B cell (primary cell): ENCODE data around the gene NEURL2. TPM values are rescaled to one million over a fixed set of nuclear protein-coding genes. Genes with fewer than 3 reads are reported as not detected.

ENCODE experiments used
- ATAC-seq: fragments of 200-7000 bp; cut with Tn5 transposase; one replicate; pipeline ENCODE4 v1.10.0; 2021; ENCODE audit warnings: low read depth, mild to moderate bottlenecking, moderate number of reproducible peaks, moderate library complexity
- CTCF ChIA-PET: fragments of 350-600 bp; sonication (Branson Sonifier 250); formaldehyde crosslinking; loops from one replicate; lab custom pipeline; 2021; ENCODE audit warnings: antibody characterized with exemption, inconsistent platforms; lab: Charles Lee
- POLR2A ChIA-PET: fragments of 350-600 bp; sonication (Branson Sonifier 250); formaldehyde crosslinking; loops from one replicate; lab custom pipeline; 2021; ENCODE audit warnings: antibody characterized with exemption; lab: Charles Lee
- DNase-seq: peaks from one replicate; pipeline ENCODE4 v3.0.0; 2013
- H2AFZ ChIP-seq: 2 replicates; pipeline ENCODE4 v1.6.1; 2012; ENCODE audit warnings: mild to moderate bottlenecking, low read depth, low read length; ENCODE audit not compliant: insufficient read depth, poor library complexity, severe bottlenecking
- H3K27ac ChIP-seq, 2 donors: 1 replicate in 1 of 2; 2 replicates in 1 of 2; pipeline ENCODE4 v1.5.1; 2012 to 2013; ENCODE audit warnings: low read length in 2 of 2, mild to moderate bottlenecking in 2 of 2, moderate library complexity in 1 of 2
- H3K27me3 ChIP-seq, 4 experiments: fragments of 200-600 bp in 1 of 4; sonication (generic) in 1 of 4; replicated peaks in 1 of 4; 1 replicate in 2 of 4; 2 replicates in 2 of 4; pipeline versions ENCODE4 v1.6.1 to v1.7.0; 2013 to 2016; ENCODE audit warnings: low read length in 3 of 4, mild to moderate bottlenecking in 2 of 4, mixed read lengths in 1 of 4, moderate library complexity in 1 of 4; ENCODE audit not compliant: insufficient read depth in 4 of 4, control insufficient read depth in 3 of 4; ENCODE audit errors: control extremely low read depth in 1 of 4
- H3K36me3 ChIP-seq, 2 experiments: replicated peaks in 1 of 2; 1 replicate in 1 of 2; 2 replicates in 1 of 2; pipeline versions ENCODE4 v1.6.1 to v1.7.1; 2013; ENCODE audit warnings: low read length in 1 of 2; ENCODE audit not compliant: insufficient read depth in 2 of 2, control insufficient read depth in 1 of 2; ENCODE audit errors: control extremely low read depth in 1 of 2, extremely low read depth in 1 of 2
- H3K4me1 ChIP-seq, 2 donors: fragments of 200-600 bp in 1 of 2; sonication (generic) in 1 of 2; 1 replicate in 1 of 2; 2 replicates in 1 of 2; pipeline versions ENCODE4 v1.5.1 to v1.6.1; 2013 to 2017; ENCODE audit warnings: low read length in 2 of 2; ENCODE audit not compliant: control insufficient read depth in 2 of 2, insufficient read depth in 2 of 2
- H3K4me2 ChIP-seq: replicated peaks from 2 replicates; pipeline ENCODE3; 2012; ENCODE audit warnings: mild to moderate bottlenecking, low read depth, low read length; ENCODE audit not compliant: poor library complexity, severe bottlenecking
- H3K4me3 ChIP-seq, 5 experiments: fragments of 200-600 bp in 1 of 5; sonication (generic) in 1 of 5; 1 replicate in 3 of 5; 2 replicates in 2 of 5; pipeline versions ENCODE4 v1.5.1 to v1.7.0; 2011 to 2016; ENCODE audit warnings: low read length in 4 of 5, mild to moderate bottlenecking in 4 of 5, low read depth in 2 of 5, control low read depth in 1 of 5, moderate library complexity in 1 of 5; ENCODE audit not compliant: insufficient read depth in 1 of 5; ENCODE audit errors: control extremely low read depth in 1 of 5, extremely low read depth in 1 of 5
- H3K79me2 ChIP-seq: fragments of 200-600 bp; sonication (generic); one replicate; pipeline ENCODE4 v1.6.0; 2016; ENCODE audit warnings: low read length; ENCODE audit not compliant: control insufficient read depth, insufficient read depth
- H3K9ac ChIP-seq: fragments of 200-600 bp; sonication (generic); 2 replicates; pipeline ENCODE4 v1.6.1; 2017; ENCODE audit warnings: mild to moderate bottlenecking, low read length, moderate library complexity
- H3K9me3 ChIP-seq, 3 donors: one replicate each; pipeline versions ENCODE4 v1.6.1 to v1.7.1; 2013; ENCODE audit warnings: low read length in 2 of 3; ENCODE audit not compliant: control insufficient read depth in 2 of 3, insufficient read depth in 1 of 3; ENCODE audit errors: control extremely low read depth in 1 of 3
- H4K20me1 ChIP-seq: 2 replicates; pipeline ENCODE4 v1.6.0; 2012; ENCODE audit warnings: mild to moderate bottlenecking, low read length; ENCODE audit not compliant: insufficient read depth, control insufficient read depth, poor library complexity, severe bottlenecking
- H3K27ac Mint-ChIP-seq: one replicate; pipeline ENCODE4 v1.8.0; 2021; ENCODE audit warnings: mixed read lengths
- H3K27me3 Mint-ChIP-seq: one replicate; pipeline ENCODE4 v1.8.0; 2021; ENCODE audit warnings: mixed read lengths
- H3K4me1 Mint-ChIP-seq: one replicate; pipeline ENCODE4 v1.8.0; 2021; ENCODE audit warnings: mixed read lengths
- H3K4me3 Mint-ChIP-seq: one replicate; pipeline ENCODE4 v1.8.0; 2021; ENCODE audit warnings: mixed read lengths
- H3K9me3 Mint-ChIP-seq: one replicate; pipeline ENCODE4 v1.8.0; 2022; ENCODE audit warnings: mixed read lengths; ENCODE audit not compliant: insufficient read depth
- EZH2 ChIP-seq: IDR thresholded peaks from 2 replicates; pipeline ENCODE4 v1.6.1; 2012; ENCODE audit warnings: borderline replicate concordance, low read depth, mild to moderate bottlenecking, moderate library complexity, low read length; ENCODE audit not compliant: insufficient read depth, poor library complexity, severe bottlenecking
- WGBS: methylation state at CpG from one replicate; pipeline ENCODE4 v1.1.5; 2013; ENCODE audit warnings: missing lambda C conversion rate; ENCODE audit not compliant: insufficient coverage; 5-methylcytosine and 5-hydroxymethylcytosine counted together
- intact Hi-C: fragments of 100-400 bp; cut with micrococcal nuclease; formaldehyde crosslinking; loops from one replicate; pipeline ENCODE4 v1.10.0; 2022
- polyA plus RNA-seq: library from polyadenylated mRNA; depleted of rRNA; stranded (reverse); fragments of >200 nt; gene quantifications from 2 replicates; pipeline ENCODE4 v1.2.3, GENCODE V29; 2012
- total RNA-seq, 2 donors: library from RNA; stranded (reverse); fragments of 120-200 nt in 1 of 2; gene quantifications; 1 replicate in 1 of 2; 2 replicates in 1 of 2; pipeline versions ENCODE4 v1.2.3 to v1.2.4, GENCODE V29; 2013 to 2022
- TF ChIP-seq, protein P1 (sequence below): fragments of 200-600 bp; IDR thresholded peaks from one replicate; pipeline ENCODE4 v1.8.0; 2022; ENCODE audit warnings: antibody characterized with exemption, mild to moderate bottlenecking

Gene NEURL2
- total and polyA plus RNA-seq, 2 donors (not counting 1 experiment from before 2014, with no cell fraction given): 3.3 to 5.4 TPM

GRCh38 chr20:45851501-45851900, 39.5 kb downstream of the NEURL2 start:
- CTCF ChIA-PET: interaction anchor here (1.0 to 1.7 kb wide), 2 partner anchors 9 to 27 kb away, joined by 3 to 4 read pairs; no protein-coding TSS in a partner anchor
- Histone ChIP-seq H3K9ac (no peak overlapping the region), H3K4me1 (peaks cover 9 to 16% of the 10 kb centered on the region in 2 donors), H3K27ac (no peak overlapping the region), H4K20me1 (no peaks in the 10 kb centered on the region), H3K79me2 (peaks cover 44% of the 10 kb centered on the region), H3K4me2 (no peak overlapping the region), H3K36me3 (peaks cover 0 to 52% of the 10 kb centered on the region in 2 experiments), H3K4me3 (no peak overlapping the region), H3K9me3 (no peaks in the 10 kb centered on the region), H2AFZ (no peak overlapping the region), H3K27me3 (no peaks in the 10 kb centered on the region)
- POLR2A ChIA-PET: no interaction called here
- Mint-ChIP-seq H3K4me3 (no peak overlapping the region), H3K9me3 (no peaks in the 10 kb centered on the region), H3K4me1 (peaks cover 14% of the 10 kb centered on the region), H3K27me3 (no peaks in the 10 kb centered on the region), H3K27ac (no peak overlapping the region)
- no peak for ATAC-seq
- intact Hi-C loops: no loop called here
- no peak for DNase-seq
- TF ChIP-seq, protein P1, sequence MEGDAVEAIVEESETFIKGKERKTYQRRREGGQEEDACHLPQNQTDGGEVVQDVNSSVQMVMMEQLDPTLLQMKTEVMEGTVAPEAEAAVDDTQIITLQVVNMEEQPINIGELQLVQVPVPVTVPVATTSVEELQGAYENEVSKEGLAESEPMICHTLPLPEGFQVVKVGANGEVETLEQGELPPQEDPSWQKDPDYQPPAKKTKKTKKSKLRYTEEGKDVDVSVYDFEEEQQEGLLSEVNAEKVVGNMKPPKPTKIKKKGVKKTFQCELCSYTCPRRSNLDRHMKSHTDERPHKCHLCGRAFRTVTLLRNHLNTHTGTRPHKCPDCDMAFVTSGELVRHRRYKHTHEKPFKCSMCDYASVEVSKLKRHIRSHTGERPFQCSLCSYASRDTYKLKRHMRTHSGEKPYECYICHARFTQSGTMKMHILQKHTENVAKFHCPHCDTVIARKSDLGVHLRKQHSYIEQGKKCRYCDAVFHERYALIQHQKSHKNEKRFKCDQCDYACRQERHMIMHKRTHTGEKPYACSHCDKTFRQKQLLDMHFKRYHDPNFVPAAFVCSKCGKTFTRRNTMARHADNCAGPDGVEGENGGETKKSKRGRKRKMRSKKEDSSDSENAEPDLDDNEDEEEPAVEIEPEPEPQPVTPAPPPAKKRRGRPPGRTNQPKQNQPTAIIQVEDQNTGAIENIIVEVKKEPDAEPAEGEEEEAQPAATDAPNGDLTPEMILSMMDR: no peak

- no peak for DNase-seq
- Histone ChIP-seq H4K20me1 (no peaks in the 10 kb centered on the region), H3K9me3 (no peaks in the 10 kb centered on the region), H3K4me1 (peaks cover 3 to 10% of the 10 kb centered on the region in 2 donors), H3K9ac (no peak overlapping the region), H3K79me2 (peaks cover 39% of the 10 kb centered on the region), H3K4me2 (no peak overlapping the region), H3K27me3 (no peaks in the 10 kb centered on the region), H3K4me3 (no peak overlapping the region), H2AFZ (no peak overlapping the region), H3K36me3 (peaks cover 3 to 58% of the 10 kb centered on the region in 2 experiments), H3K27ac (no peak overlapping the region)
- Mint-ChIP-seq H3K4me3 (no peak overlapping the region), H3K27ac (no peak overlapping the region), H3K27me3 (no peaks in the 10 kb centered on the region), H3K4me1 (peaks cover 11% of the 10 kb centered on the region), H3K9me3 (no peaks in the 10 kb centered on the region)
- CTCF ChIA-PET: interaction anchor here (1.0 to 1.7 kb wide), 2 partner anchors 9 to 27 kb away, joined by 3 to 4 read pairs; no protein-coding TSS in a partner anchor
- POLR2A ChIA-PET: no interaction called here
- 57% methylated on average over 1 of the region's 1 CpG for WGBS
- ATAC-seq: no peak
- intact Hi-C loops: no loop called here
- TF ChIP-seq, protein P1: no peak
- TF ChIP-seq EZH2: no peak
Observed at GRCh38 chr20:45850926-45851325, 40.1 kb downstream of the NEURL2 start.
